NCI-H748 treated with DMSO at 0.1 percent for 48 hours (cell line): ENCODE results near the gene TMTC1.
"Not testable (repeated sequence)": the region's sequence is repeated elsewhere in the genome, so short reads cannot be mapped to it uniquely, and the experiment has no call there.

Source experiments
- DNase-seq: peaks from one replicate; lab custom pipeline; 2025; lab: John Stamatoyannopoulos, UW

TMTC1 gene

DNA sequence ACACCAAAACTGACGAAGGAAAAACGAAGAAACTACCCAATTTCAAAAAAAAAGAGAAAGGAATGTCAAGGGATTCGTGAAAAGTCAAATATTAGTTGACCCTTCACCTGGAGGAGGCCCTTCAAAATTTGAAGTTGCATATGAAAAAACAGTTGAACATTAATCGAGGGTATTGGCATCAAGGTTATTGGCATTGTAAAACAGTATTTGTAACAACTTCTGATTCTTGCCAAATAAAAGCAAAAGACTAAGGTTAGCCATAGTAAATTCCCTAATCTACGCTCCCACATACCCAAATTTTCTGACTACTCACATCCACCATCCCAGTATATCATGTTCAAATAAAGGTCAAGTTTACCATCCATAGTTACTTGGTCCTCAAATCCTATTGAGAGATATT, 118.6 kb downstream of the TMTC1 start:
- DNase-seq = no peak

DNA sequence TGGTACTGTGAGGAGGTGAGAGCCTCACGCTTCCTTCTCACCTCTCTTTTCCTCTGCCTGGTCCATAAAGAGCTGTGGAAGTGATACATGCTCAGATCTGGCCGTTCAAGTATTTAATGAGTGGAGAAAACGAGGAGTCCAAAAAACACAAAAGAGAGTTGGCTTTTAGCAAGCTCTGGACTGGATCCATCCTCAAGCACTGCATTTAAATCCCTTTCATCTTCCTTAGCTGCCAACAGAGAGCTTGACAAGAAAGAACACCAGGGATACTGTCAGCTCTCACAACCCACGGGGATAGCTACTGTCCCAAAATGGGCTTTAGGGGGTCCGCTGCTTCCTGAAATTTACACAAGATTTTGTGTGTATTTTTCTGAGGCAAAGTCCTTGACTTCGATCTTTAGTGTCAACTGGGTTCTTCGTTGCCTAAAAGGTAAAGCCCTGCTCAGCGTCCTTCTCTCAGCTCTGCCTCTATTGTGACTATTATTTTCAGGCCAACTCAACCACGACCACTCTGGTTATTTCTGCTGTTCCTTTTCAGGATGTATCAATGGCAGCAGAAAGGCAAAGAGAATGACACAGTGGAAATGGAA, 120.9 kb downstream of the TMTC1 start:
- DNase-seq = no peak

DNA sequence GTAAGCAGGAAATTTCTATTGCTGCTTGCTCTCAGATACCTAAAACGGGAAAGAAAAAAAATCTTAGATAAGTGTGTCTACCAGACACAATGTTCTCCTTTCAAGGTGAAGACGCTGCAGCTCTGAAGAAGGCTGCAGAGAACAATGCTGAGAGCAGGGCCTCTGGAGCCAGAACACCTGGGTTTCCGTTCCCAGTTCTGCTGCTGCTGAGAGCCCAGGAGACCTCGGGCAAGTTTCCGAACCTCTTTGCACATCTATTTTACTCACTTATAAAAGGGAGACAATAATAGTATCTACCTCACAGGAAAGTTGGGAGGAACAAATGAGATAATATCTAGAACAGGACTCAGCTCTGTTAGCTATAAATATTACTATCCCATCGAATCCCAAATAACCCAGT, 122.9 kb downstream of the TMTC1 start:
- no peak for DNase-seq

DNA sequence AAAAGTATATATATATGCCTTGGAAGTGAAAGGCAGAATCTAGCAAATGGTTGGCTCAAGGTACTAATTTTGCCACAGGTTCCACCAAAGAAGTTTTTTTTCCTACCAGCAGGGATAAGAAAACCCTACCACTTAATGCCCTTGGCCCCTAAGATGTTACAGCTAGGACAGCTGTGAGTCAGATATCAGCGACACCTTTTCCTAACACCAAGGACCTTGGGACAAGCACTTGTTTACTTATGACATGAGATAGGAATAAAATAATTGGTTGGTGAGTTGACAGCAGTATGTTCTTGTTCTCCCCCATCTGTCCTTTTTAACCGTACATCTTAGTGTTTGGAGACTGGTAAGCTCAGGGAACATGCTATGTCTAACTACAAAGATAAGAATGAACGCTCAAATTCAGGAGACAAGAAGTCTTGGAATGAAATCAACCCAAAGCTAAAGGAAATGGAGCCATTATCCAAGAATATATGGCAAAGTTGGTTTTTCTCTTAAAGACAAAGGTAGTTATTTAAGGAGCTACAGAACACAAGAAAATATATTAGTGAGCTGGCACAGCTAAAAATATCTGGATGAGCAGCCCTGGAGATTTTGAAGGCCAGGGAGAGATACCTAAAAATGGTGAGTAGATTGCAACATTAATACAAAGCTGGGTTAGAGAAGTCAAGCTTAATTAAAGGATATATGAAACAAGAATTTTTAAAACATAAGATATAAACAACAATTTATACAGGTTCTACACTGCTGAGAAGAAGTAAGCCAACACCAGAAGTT, 126.8 kb downstream of the TMTC1 start:
- DNase-seq = no peak

DNA sequence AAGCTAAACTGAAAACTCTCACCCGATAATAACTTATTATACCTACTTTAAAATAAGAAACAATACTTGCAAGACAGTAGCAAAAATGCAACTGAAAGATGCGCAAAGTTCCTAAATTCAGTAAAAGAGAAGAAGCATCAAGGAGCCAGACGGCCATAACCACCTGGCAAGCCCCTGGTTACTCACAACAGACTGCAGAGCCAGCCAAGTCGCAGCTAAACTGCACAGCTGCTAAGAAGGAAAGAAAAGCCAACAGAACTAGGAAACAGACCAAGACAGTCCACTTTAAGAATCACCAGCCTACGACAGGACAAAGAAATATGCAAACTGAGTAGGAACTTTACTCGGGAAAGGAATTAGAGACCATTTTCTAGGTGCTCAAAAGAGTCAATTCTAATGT, 127.9 kb downstream of the TMTC1 start:
- DNase-seq = no peak

DNA sequence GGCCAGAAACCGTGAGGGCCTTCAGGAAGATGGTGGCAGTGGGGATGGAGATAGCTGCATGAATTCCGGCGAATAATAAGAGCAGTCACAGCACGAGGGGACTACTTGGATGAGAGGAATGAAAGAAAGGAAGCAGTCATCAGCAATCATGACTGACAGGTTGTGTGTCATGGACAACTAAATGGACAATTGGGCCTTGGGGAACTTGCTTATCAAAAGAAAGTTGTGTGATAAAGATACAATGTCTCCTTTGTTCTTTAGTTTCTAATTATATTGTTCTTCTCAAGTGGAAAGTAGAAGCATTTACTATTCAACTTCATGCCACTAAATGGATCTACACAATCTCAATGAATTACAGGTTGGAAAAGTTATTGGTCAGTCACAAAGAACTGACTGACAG, 130.5 kb downstream of the TMTC1 start:
- DNase-seq = no peak

DNA sequence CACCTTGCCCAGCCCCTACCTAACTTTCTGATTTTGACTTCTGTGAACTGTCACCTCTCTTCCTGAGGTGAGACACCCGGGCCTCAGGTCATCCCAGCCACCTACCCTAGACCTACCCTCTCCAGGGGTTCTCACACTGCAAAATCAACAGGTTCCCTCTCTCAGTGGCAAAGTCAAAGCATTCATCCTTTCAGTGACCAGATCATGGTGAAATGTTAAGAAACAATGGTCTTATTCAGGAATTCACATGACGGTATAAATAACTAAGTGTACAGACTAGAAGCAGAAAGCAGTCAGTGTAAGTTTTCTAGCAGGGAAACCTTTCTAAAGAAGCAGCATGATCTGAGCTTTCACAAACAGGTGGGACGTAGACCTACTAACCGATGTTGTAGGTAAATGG, 133.4 kb downstream of the TMTC1 start:
- DNase-seq = no peak

DNA sequence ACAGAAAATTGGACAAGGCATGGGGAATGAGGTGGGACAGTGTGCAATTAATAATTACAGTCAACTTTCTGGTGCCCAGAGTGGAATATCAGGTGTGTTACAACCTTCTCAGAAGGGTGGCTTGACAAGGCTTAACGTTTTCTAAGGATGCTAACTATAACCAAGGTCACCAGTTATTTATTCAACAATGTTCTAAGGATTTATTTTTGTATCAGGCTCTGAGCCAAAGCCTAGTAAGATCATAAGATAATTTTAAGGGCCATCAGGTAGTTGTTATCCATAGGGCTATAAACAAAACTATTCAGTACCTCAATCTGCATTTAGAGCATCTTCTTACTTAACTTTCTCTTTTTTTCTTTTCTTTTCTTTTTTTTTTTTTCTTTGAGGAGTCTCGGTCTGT, 134.0 kb downstream of the TMTC1 start:
- no peak for DNase-seq

DNA sequence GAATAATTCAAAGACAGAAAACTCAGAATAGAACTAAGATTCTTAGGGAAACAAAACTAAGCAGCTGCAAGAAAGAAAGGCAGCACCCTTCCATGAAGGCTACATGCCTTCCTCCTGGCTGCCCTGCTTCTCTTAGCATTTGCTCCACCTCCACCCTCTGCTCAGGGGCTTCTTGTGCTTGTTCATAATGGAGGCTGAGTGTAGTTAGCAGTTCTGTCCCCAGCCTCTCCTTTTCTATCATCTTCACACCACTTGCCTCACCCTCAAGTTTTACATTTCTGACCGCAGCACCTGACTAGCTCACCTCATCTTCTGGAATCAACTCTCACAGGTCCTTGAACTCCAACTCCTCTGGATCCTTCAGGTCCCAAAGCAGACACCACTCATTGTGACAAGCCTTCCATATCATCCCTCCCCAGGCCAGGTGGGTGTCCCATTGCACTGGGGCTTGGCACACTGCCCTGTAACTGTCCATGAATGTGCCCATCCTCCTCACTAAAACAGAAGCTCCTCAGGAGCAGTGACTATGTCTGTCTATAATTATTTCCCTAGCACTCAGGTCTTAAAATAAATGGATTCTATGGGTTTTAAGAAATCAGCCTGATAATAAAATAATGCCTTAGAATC, 139.1 kb downstream of the TMTC1 start:
- DNase-seq = no peak

DNA sequence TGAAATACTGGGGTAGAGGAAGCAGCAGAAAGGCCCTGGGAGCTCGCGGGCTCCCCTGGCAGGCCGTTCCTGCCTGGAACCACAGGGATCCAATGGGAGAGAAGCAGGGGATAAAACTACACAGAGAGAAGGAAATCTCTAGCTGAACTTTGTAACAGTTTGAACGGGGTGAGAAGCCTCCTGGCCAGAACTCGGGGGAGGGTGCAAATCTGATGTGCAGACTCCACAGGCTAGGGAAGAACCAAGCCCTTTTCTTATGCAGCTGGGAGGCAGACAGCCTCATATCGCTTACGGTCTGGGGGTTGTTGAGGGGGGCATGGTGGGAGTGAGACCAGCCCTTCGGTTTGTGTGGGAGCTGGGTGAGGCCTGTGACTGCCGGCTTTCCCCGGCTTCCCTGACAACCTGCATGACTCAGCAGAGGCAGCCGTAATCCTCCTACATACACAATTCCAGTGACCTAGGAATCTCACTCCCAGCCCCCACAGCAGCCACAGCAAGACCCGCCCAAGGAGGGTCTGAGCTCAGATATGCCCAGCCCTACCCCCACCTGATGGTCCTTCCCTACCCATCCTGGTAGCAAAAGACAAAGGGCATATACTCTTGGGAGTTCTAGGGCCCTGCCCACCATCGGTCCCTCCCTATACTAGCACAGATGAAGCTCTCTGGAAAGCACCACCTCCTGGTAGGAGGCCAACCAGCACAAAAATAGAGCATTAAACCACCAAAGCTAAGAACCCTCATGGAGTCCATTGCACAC, 143.0 kb downstream of the TMTC1 start:
- DNase-seq = no peak

DNA sequence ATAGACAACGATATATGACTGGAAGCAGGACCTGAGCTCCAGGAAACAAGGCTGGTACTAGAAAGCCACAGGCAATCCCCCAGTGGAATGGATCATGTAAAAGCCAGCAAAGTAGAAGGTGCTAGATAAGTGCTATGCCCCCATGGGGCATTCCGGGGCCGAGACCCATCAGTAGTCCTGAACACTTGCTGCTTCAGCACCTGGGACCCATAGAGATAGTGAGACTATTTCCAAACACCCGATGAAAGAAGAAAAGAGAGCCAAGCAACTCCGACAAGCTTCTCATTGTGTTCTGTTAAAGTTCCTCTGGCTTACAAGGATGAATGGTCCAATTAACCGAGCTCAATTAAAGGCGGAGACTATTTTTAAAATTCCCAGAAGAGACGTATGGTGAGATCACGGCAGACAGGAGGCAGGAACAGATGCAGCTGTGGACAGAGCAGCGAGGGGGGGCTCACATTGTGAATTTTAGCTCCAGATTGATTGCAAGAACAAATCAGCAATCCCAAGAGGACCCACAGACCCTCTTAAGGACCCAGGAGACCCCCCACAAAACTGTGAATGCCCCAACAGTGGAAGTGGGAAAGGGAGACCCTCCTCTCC, 143.7 kb downstream of the TMTC1 start:
- no peak for DNase-seq

DNA sequence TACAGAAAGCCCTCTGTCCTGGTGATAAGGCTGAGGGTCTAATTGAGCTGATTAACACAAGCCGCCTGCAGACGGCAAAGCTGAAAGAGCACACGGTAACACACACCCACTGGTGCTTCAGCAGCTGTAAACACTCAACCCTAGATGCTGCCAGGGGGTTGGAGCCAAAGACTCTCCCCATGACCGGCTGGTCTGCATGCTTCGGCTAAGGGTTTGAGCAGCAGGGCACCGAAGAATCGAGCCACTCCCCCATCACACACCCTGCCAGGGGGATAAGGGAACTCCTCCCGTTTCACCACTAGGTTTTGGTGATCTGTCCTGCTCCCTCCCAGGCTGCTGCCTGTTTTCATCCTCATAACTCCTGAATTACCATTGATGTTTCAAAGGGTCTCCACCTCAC, 145.2 kb downstream of the TMTC1 start:
- DNase-seq = no peak

DNA sequence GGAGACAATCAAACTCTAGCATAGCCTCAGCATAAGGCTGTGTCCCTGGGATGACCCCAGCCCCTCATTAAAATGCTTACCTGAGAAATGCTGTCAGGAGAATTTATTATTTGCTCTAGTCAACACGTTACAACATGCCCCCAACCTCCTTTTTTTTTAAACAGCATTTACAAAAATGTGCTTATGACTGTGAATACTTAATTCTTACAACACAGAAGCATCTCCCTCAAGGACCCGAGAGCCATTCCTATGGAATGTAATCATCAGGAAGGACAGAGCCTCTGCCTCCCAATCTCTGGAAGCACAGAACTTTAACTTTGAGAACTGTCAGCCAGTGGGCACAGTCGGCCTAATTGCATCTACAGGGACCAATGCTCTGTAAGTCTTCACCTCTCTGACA, 149.7 kb downstream of the TMTC1 start:
- DNase-seq = no peak

DNA sequence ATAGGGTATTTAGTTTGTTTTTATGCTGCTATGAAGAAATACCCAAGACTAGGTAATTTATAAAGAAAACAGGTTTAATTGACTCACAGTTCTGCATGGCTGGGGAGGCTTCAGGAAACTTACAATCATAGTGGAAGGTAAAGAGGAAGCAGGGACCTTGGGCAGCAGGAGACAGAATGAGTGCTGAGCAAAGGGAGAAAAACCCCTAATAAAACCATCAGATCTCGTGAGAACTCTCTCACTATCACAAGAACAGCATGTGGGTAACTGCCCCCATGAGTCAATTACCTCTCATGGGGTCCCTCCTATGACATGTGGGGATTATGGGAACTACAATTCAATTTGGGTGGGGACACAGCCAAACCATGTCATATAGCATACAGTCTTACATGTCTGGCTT, 153.6 kb downstream of the TMTC1 start:
- not testable (repeated sequence) for DNase-seq

DNA sequence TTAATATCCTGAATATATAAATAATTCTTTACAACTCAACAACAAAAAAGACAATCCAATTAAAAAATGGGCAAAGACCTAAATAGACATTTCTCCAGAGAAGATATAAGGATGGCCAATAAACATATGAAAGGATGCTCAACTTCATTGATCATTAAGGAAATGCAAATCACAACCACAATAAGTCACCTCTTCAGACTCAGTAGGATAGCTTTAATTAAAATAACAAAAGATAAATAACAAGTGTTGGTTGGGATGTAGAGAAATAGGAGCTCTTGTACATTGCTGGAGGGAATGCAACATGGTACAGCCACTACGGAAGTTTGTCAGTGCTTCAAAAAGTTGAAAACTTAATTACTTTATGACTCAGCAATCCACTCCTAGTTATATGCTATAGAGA, 156.5 kb downstream of the TMTC1 start:
- DNase-seq = no peak

DNA sequence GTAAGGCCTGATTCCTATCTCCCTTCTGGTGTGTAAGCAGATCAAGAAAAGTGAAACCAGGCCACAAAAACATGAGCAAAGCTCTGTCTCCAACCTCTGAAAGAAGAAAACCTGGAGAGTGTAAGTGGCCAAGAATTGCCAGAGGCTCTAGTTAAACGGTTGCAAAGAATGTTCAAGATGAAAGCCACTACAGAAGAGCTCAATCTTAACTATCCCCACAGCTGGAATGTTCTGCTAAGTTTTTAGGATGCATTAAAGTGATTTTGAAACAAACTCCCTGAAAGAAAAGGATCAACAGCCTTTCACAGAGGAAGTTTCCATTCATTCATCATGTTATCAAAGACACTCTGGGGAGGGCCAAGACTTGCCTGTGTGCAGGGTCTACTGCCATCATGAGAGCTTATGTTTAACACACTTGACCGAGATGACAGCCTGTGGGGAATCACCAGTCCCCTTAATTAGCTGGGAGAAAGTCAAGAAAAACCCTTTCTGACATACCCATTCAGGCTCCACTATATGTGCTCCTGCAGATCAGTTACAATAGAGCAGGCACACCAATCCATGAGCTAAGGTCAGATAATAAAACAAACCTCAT, 158.3 kb downstream of the TMTC1 start:
- DNase-seq = no peak

DNA sequence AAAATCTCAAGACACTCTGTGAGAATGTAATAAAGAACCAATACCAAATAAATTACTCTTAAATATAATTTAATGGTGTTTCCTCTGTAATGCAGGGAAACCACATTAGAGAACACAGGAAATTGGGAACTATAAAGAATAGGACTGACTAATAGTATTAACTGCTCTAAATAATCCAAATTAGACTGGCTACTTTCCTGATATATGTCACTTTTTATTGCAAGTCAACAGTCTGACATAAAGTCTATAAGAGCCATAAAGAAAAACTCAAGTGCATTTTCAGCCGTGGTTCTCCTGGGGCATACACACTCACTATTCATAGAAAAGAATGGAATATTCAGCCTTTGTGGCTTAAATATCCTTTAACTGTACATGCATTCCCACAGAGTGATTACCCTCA, 161.5 kb downstream of the TMTC1 start:
- DNase-seq = no peak

DNA sequence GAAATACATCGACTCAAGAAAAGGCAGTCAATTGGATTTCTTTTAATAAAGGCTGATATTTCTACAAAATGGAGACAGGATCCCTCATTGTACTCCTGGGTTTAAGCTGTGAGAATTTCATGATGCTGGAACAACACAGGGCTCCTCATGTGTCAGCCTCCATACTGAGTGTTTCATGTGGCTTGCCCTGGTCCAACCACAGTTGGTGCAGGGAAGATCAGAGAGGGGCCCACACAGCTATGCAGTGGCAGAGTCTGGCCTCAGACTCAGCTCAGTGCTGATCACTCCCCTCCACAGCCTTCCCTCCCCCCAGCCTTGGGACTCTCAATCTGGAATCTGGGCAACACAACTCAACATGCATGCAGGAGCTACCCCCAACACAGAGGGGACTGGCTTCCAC, 163.7 kb downstream of the TMTC1 start:
- no peak for DNase-seq

DNA sequence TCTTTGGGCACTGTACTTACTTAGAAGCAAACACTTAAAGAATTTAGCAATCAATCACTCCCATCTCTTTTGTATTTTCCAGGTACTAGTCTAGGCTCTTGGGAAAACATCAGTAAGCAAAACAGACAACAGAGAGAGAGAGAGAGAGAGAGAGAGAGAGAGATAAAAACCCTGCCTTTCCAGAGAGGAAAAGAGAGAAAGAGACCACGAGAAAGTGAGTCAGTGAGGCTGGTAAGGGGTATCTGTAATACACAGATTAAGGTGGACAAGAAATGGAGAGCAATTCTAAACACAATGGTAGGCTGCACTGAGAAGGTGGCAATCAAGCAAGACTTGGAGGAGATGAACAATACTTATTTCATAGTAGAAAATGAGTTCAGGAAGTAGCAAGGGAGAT, 166.3 kb downstream of the TMTC1 start:
- DNase-seq = no peak

DNA sequence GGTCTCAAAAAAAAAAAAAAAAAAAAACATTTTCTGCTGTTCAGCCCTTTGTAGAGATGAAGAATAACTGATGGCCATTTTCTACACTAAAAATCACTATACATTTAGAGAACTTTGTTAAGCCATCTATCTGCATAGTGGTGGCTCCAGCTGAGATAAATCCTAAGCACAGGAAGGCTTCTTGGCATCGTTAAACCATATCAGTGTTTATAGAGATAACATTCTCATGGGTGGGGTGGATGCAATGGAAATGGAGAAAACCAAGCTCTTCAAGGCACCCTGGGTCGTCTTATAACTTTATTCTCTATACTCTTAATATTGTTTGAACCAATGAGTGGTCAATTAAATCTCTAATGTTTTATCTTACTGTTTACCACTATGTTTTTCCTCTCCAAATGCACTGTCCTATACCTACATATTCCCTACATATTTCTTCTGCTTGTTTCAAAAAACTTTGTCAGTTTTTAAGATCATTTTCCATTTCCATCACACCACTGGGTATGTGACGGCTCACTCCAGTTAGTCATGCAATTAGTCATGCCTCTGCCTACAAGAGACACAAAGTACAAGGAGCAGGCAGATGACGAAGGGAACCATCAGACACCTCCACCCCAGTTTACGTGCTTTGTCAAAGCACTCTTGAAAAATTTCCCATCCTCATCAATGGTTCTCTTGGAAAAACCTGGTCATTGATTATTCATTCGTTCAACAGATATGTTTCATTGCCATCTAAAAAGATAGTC, 166.9 kb downstream of the TMTC1 start:
- DNase-seq = no peak

DNA sequence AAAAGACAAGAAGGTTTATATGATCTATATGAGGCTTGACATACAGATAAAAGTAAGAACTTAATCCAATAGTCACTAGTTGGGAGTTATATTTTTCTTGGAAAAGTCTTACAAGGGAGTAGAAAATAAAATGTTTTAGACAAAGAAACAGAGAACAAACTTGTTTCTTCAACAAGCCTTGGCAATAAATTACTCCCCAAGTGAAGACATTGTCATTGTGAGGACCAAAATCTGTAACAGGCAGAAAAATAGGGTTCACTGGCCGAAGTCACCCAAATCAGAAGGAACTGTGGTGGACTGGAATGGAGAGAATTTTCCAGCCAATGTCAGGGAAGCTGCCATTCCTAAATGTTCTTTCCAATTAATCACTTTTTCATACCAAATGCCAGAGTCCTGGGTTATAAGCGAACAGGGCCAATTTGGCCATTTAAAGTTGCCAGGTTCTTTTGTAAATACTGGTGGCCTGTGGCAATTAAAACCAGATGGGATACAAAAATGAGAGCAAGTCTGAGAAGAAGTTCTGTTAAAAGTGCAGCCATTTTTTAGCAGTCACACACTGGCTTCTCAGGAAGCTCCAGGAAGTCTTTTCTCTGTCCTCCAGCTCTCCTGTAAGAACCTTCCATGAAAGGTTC, 168.9 kb downstream of the TMTC1 start:
- DNase-seq = no peak
